K562 (cell line): Measurements from ENCODE around the gene CFL2. TPM values are rescaled to one million over a fixed set of nuclear protein-coding genes. Genes with fewer than 3 reads are reported as not detected.

Source experiments
- ATAC-seq: fragments of 200-7000 bp; cut with Tn5 transposase; 3 replicates; pipeline ENCODE4 v1.9.1; 2020; ENCODE audit warnings: moderate library complexity
- BruUV-seq: library from RNA; stranded (reverse); fragments of 400-500 nt; replicated peaks from 2 replicates; lab custom pipeline; 2021; lab: Mats Ljungman, UMichigan
- CTCF ChIA-PET: fragments of 300-600 bp; formaldehyde crosslinking; extraction: SDS; loops from one replicate; lab custom pipeline; 2021; ENCODE audit warnings: low intra/inter-chr PET ratio; lab: Yijun Ruan, JAX
- POLR2A ChIA-PET: fragments of 300-600, 350-650 bp; sonication (Branson Sonifier 250); formaldehyde crosslinking; extraction: SDS; loops from one replicate; lab custom pipeline; 2021; ENCODE audit warnings: antibody characterized with exemption, inconsistent platforms; lab: Yijun Ruan, JAX
- DNase-seq, 4 experiments: peaks; one replicate each; pipeline versions ENCODE4 v3.0.0 to v3.0.0-alpha.2; 2011 to 2018; ENCODE audit warnings: low spot score in 3 of 4, mixed read lengths in 3 of 4; ENCODE audit errors: extremely low read depth in 1 of 4
- FAIRE-seq: peaks from 2 replicates; lab custom pipeline; 2011; peaks lifted over from hg19 to GRCh38; lab: Jason Lieb, UNC
- H2AFZ ChIP-seq: 2 replicates; pipeline ENCODE4 v1.6.0; 2011; ENCODE audit warnings: low read depth, low read length, control low read depth, inconsistent platforms
- H3K27ac ChIP-seq: fragments of 200-600 bp; 3 replicates; pipeline ENCODE4 v1.8.0; 2011; ENCODE audit warnings: low read depth, mild to moderate bottlenecking, control low read depth, inconsistent platforms, low read length, moderate library complexity, mixed read lengths; ENCODE audit errors: extremely low read depth
- H3K27me3 ChIP-seq, 2 experiments: fragments of 300-600 bp in 1 of 2; 2 replicates in 1 of 2; 3 replicates in 1 of 2; pipeline versions ENCODE4 v1.6.0 to v1.8.0; 2011; ENCODE audit warnings: inconsistent platforms in 2 of 2, low read length in 2 of 2, mild to moderate bottlenecking in 1 of 2, mixed read lengths in 1 of 2, moderate library complexity in 1 of 2; ENCODE audit not compliant: control insufficient read depth in 2 of 2, insufficient read depth in 2 of 2
- H3K36me3 ChIP-seq: fragments of 300-600 bp; 3 replicates; pipeline ENCODE4 v1.8.0; 2011; ENCODE audit warnings: mild to moderate bottlenecking, low read length, inconsistent platforms; ENCODE audit not compliant: control insufficient read depth, insufficient read depth
- H3K4me1 ChIP-seq, 2 experiments: fragments of 200-600 bp in 1 of 2; replicated peaks in 1 of 2; 2 replicates in 1 of 2; 3 replicates in 1 of 2; pipeline versions ENCODE4 v1.5.1 to v1.8.0; 2011; ENCODE audit warnings: inconsistent platforms in 2 of 2, low read length in 2 of 2, mild to moderate bottlenecking in 1 of 2, mixed read lengths in 1 of 2, moderate library complexity in 1 of 2; ENCODE audit not compliant: control insufficient read depth in 2 of 2, insufficient read depth in 2 of 2
- H3K4me2 ChIP-seq: 2 replicates; pipeline ENCODE4 v1.6.1; 2011; ENCODE audit warnings: low read length, control low read depth, inconsistent platforms, mixed read lengths; ENCODE audit not compliant: insufficient read depth
- H3K4me3 ChIP-seq: fragments of 200-600 bp; sonication (generic), shearing (Covaris generic); 2 replicates; pipeline ENCODE4 v1.5.1; 2016; ENCODE audit warnings: control low read depth, inconsistent platforms
- H3K79me2 ChIP-seq: fragments of 200-600 bp; 3 replicates; pipeline ENCODE4 v1.8.0; 2011; ENCODE audit warnings: low read length, inconsistent platforms; ENCODE audit not compliant: control insufficient read depth, insufficient read depth
- H3K9ac ChIP-seq, 2 experiments: 2 replicates each; pipeline versions ENCODE4 v1.6.0 to v1.6.1; 2011; ENCODE audit warnings: low read depth in 2 of 2, low read length in 2 of 2, control low read depth in 1 of 2, inconsistent platforms in 1 of 2, mild to moderate bottlenecking in 1 of 2, mixed read lengths in 1 of 2; ENCODE audit not compliant: insufficient read depth in 1 of 2
- H3K9me1 ChIP-seq: one replicate; pipeline ENCODE4 v1.6.0; 2011; ENCODE audit warnings: inconsistent platforms, mild to moderate bottlenecking, low read length, moderate library complexity; ENCODE audit not compliant: control insufficient read depth, insufficient read depth
- H3K9me3 ChIP-seq: replicated peaks from 2 replicates; pipeline ENCODE4 v1.5.1; 2011; ENCODE audit warnings: low read depth, low read length, inconsistent platforms; ENCODE audit not compliant: control insufficient read depth, insufficient read depth
- H4K20me1 ChIP-seq: replicated peaks from 2 replicates; pipeline ENCODE4 v1.6.1; 2011; ENCODE audit warnings: low read length, inconsistent platforms, mixed read lengths; ENCODE audit not compliant: control insufficient read depth, insufficient read depth
- ARNT ChIP-seq, 2 experiments: fragments of 450-650 bp; IDR thresholded peaks; 2 replicates each; pipeline ENCODE4 v1.6.1; 2016; ENCODE audit warnings: mild to moderate bottlenecking in 1 of 2
- RAD21 ChIP-seq, 2 experiments: fragments of 250-450 bp in 1 of 2; fragments of 450-650 bp in 1 of 2; sonication (Bioruptor Pico) in 1 of 2; formaldehyde crosslinking in 1 of 2; IDR thresholded peaks in 1 of 2; conservative IDR thresholded peaks in 1 of 2; 2 replicates each; pipeline versions ENCODE4 v1.4.0 to v1.8.0; 2020 to 2022; ENCODE audit warnings: mild to moderate bottlenecking in 2 of 2, moderate library complexity in 1 of 2
- SMC3 ChIP-seq: conservative IDR thresholded peaks from 2 replicates; pipeline ENCODE4 v1.6.1; 2011; ENCODE audit warnings: low read depth, low read length, improper control_type of control experiment; ENCODE audit not compliant: insufficient read depth
- ZFP30 ChIP-seq: fragments of 250-450 bp; sonication (Bioruptor Pico); IDR thresholded peaks from 2 replicates; pipeline ENCODE4 v1.8.0; 2022; ENCODE audit warnings: moderate library complexity, mild to moderate bottlenecking, inconsistent platforms, borderline replicate concordance
- WGBS: fragments of 100-300 bp; shearing (Covaris generic); methylation state at CpG from one replicate; pipeline ENCODE4 v1.1.6; 2016; ENCODE audit warnings: low coverage, mixed read lengths; ENCODE audit not compliant: insufficient coverage; ENCODE audit errors: missing lambda C conversion rate; 5-methylcytosine and 5-hydroxymethylcytosine counted together
- in situ Hi-C: fragments of 300-500 bp; cut with MboI; formaldehyde crosslinking; loops from 4 replicates; pipeline ENCODE4 v1.15.0; 2018; ENCODE audit warnings: inconsistent platforms, mixed read lengths
- intact Hi-C: fragments of 100-400 bp; cut with micrococcal nuclease; formaldehyde crosslinking; loops from 2 replicates; pipeline ENCODE4 v1.14.2; 2022
- polyA plus RNA-seq, 8 experiments: library from polyadenylated mRNA; depleted of rRNA in 4 of 8; stranded (reverse) in 5 of 8; unstranded in 3 of 8; fragments of >200 nt; fragmentation: Nextera tagmentation in 2 of 8; fragmentation: Illumina TruSeq in 1 of 8; extraction: Ambion mirVana in 2 of 8; extraction: Trizol in 1 of 8; gene quantifications; 2 replicates each; pipeline versions ENCODE4 v1.2.1 to v1.2.3, GENCODE V29; 2011 to 2014; ENCODE audit warnings: inconsistent platforms in 1 of 8, missing spikeins in 1 of 8
- total RNA-seq, 7 experiments: library from RNA; depleted of rRNA in 6 of 7; stranded (reverse); fragments of >200 nt in 6 of 7; fragmentation: Illumina TruSeq in 2 of 7; extraction: Trizol in 2 of 7; gene quantifications; 2 replicates each; pipeline versions ENCODE4 v1.2.1 to v1.2.3, GENCODE V29; 2011 to 2021; ENCODE audit warnings: low replicate concordance in 1 of 7
- TF ChIP-seq, protein P1 (sequence below), 2 experiments: fragments of 450-650 bp; formaldehyde crosslinking in 1 of 2; IDR thresholded peaks; 2 replicates each; pipeline versions ENCODE4 v1.4.0 to v1.6.1; 2014 to 2020; ENCODE audit warnings: mild to moderate bottlenecking in 2 of 2, borderline replicate concordance in 1 of 2, low read depth in 1 of 2
- TF ChIP-seq, protein P2 (sequence below), 3 experiments: IDR thresholded peaks in 2 of 3; conservative IDR thresholded peaks in 1 of 3; 2 replicates each; pipeline ENCODE4 v1.5.1; 2011 to 2012; ENCODE audit warnings: low read length in 3 of 3, mild to moderate bottlenecking in 3 of 3, control low read depth in 2 of 3, improper control_type of control experiment in 1 of 3, inconsistent platforms in 1 of 3, low read depth in 1 of 3, mixed read lengths in 1 of 3, moderate library complexity in 1 of 3; ENCODE audit not compliant: insufficient read depth in 2 of 3
- TF ChIP-seq, protein P3 (sequence below): fragments of 250-450 bp; sonication (Bioruptor Pico); IDR thresholded peaks from 2 replicates; pipeline ENCODE4 v1.8.0; 2021; ENCODE audit warnings: borderline replicate concordance, mild to moderate bottlenecking, moderate library complexity; ENCODE audit not compliant: poor library complexity, severe bottlenecking

The CFL2 gene
- total and polyA plus RNA-seq, 9 of the 15 experiments (the other 6 are each of a cell fraction or from before 2014, with no cell fraction given), result 2.0 to 12.7 (median 5.1) TPM

DNA sequence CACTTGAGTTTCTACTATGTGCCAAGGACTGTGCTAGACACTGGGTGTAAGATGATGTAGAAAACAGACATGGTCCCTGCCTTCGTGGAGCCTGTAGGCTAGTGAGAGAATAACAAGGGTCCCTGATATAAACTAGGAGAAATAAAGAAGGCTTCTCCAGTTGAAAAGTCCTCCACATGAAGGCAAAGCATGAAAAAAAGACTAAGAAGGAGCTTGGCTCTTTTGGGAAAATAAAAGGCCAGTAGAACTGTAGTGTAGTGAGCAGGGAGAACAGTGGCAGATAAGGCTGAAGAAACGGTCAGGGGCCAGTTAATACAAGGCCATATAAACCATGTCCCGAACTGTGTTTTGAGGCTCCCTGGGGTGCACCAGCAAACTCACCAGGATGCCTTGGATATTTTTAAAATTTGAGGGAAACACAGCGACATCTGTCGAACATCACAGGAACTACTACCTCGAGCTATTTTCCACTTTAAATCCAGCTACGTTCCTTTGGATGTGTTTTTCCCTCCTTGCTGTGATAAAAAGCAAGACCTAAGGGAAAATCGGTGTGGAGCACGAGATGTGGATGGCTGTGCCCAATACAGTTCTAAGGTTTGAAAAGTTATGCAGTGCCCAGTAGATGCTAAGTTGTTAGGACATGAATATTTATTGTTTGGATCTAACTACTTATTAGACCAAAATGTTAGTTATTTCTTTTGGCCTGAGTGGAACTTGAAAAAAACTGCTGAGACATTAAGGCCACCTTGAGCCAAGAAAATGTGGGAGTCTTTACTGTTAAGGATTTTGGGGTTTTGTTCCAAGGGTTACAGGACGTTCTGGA lies 8.5 kb upstream of the CFL2 start:
- peak; percentile 97 for FAIRE-seq
- Histone ChIP-seq H3K9ac (no peak overlapping the region), H3K9me3 (no peaks in the 10 kb centered on the region), H3K4me3 (no peak overlapping the region), H3K36me3 (no peaks in the 10 kb centered on the region), H3K79me2 (no peaks in the 10 kb centered on the region), H3K27ac (no peak overlapping the region), H3K27me3 (no peaks in the 10 kb centered on the region), H3K9me1 (no peaks in the 10 kb centered on the region), H2AFZ (peak overlapping the region; percentile 84), H4K20me1 (no peaks in the 10 kb centered on the region), H3K4me2 (no peak overlapping the region; the same call in 1 of the 2 replicates), H3K4me1 (0 out of 5 replicates have a peak, but pooled peaks cover 0 to 2% of the 10 kb centered on the region in 2 experiments)
- POLR2A ChIA-PET, result interaction anchor here (0.9 to 1.2 kb wide), 2 partner anchors 23 kb away, joined by 3 to 4 read pairs; no protein-coding TSS in a partner anchor
- in situ Hi-C loops, result no loop called here
- CTCF ChIA-PET, result interaction anchor here (3.8 kb wide), 1 partner anchor 50 kb away, joined by 20 read pairs; no protein-coding TSS in a partner anchor
- intact Hi-C loops, result loop anchor here (2.0 kb wide), 1 partner anchor 50 kb away; no protein-coding TSS in a partner anchor
- 3% methylated on average over 8 of the region's 10 CpGs for WGBS
- no TSS peak for BruUV-seq
- ATAC-seq, result peak; percentile 84
- peak; percentile 37 to 60 (median 51) for DNase-seq
- TF ChIP-seq ARNT (IDR thresholded peaks at IDR 0.05) (no peak), SMC3 (peak; percentile 46), ZFP30 (CRISPR knock-in tag) (no peak), RAD21 (CRISPR knock-in tag; conservative IDR thresholded peaks at IDR 0.05 in 1 of 2, IDR thresholded peaks at IDR 0.05 in 1 of 2) (peak; percentile 44 to 74; a peak in 3 of 4 replicates)
- TF ChIP-seq, protein P1, sequence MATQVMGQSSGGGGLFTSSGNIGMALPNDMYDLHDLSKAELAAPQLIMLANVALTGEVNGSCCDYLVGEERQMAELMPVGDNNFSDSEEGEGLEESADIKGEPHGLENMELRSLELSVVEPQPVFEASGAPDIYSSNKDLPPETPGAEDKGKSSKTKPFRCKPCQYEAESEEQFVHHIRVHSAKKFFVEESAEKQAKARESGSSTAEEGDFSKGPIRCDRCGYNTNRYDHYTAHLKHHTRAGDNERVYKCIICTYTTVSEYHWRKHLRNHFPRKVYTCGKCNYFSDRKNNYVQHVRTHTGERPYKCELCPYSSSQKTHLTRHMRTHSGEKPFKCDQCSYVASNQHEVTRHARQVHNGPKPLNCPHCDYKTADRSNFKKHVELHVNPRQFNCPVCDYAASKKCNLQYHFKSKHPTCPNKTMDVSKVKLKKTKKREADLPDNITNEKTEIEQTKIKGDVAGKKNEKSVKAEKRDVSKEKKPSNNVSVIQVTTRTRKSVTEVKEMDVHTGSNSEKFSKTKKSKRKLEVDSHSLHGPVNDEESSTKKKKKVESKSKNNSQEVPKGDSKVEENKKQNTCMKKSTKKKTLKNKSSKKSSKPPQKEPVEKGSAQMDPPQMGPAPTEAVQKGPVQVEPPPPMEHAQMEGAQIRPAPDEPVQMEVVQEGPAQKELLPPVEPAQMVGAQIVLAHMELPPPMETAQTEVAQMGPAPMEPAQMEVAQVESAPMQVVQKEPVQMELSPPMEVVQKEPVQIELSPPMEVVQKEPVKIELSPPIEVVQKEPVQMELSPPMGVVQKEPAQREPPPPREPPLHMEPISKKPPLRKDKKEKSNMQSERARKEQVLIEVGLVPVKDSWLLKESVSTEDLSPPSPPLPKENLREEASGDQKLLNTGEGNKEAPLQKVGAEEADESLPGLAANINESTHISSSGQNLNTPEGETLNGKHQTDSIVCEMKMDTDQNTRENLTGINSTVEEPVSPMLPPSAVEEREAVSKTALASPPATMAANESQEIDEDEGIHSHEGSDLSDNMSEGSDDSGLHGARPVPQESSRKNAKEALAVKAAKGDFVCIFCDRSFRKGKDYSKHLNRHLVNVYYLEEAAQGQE (IDR thresholded peaks at IDR 0.05; ENCODE audit: borderline replicate concordance), result peak; percentile 42; the same call in 1 of the 2 replicates
- TF ChIP-seq, protein P1 (CRISPR knock-in tag; IDR thresholded peaks at IDR 0.05; ENCODE audit: low read depth), result no peak
- TF ChIP-seq, protein P2, sequence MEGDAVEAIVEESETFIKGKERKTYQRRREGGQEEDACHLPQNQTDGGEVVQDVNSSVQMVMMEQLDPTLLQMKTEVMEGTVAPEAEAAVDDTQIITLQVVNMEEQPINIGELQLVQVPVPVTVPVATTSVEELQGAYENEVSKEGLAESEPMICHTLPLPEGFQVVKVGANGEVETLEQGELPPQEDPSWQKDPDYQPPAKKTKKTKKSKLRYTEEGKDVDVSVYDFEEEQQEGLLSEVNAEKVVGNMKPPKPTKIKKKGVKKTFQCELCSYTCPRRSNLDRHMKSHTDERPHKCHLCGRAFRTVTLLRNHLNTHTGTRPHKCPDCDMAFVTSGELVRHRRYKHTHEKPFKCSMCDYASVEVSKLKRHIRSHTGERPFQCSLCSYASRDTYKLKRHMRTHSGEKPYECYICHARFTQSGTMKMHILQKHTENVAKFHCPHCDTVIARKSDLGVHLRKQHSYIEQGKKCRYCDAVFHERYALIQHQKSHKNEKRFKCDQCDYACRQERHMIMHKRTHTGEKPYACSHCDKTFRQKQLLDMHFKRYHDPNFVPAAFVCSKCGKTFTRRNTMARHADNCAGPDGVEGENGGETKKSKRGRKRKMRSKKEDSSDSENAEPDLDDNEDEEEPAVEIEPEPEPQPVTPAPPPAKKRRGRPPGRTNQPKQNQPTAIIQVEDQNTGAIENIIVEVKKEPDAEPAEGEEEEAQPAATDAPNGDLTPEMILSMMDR (IDR thresholded peaks at IDR 0.05 in 2 of 3, conservative IDR thresholded peaks at IDR 0.05 in 1 of 3; ENCODE audit: insufficient read depth in 2 of 3, low read depth in 1 of 3, low read length in 3 of 3), result peak; percentile 53 to 79 (median 69)
- TF ChIP-seq, protein P3, sequence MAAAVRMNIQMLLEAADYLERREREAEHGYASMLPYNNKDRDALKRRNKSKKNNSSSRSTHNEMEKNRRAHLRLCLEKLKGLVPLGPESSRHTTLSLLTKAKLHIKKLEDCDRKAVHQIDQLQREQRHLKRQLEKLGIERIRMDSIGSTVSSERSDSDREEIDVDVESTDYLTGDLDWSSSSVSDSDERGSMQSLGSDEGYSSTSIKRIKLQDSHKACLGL (CRISPR knock-in tag), result no peak
